Hematopoietic multipotent progenitor cell treated with erythropoietin and hydrocortisone succinate and interleukin-3 and kit ligand, for 15 days (in vitro differentiated cells): Measurements from ENCODE around the gene MYL11.
"Not testable (repeated sequence)": the region's sequence is repeated elsewhere in the genome, so short reads cannot be mapped to it uniquely, and the experiment has no call there.

Experiments
- DNase-seq: peaks from one replicate; pipeline ENCODE4 v3.0.0-alpha.2; 2015; ENCODE audit warnings: low spot score

Gene MYL11

DNA sequence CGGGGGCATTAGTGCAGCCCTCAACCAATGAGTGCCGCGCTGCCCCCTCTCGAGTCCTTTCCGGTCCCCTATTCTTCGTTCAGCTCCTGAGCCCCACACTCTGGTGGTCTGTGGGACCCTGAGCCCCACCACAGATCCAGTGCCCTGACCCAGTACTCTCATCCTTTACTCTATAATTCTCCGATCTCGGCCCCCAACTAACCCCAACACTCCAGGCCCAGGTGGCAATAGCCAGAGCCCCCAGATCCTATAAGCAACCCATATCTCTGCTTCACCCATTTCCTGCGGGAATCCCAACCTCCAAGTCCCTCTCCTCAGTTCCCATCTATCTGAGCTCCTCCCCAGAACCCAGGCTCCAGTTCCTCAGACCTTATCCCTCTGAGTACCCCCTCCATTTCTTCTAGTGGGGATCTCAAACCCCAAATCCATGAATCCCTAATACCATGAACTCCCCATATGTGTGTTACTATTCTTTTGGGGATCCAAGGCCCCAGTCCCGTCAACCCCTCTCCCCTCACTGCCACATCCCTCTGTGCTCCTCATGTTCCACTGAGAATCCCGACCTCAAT is 3.3 kb upstream of the MYL11 start:
- no peak for DNase-seq

DNA sequence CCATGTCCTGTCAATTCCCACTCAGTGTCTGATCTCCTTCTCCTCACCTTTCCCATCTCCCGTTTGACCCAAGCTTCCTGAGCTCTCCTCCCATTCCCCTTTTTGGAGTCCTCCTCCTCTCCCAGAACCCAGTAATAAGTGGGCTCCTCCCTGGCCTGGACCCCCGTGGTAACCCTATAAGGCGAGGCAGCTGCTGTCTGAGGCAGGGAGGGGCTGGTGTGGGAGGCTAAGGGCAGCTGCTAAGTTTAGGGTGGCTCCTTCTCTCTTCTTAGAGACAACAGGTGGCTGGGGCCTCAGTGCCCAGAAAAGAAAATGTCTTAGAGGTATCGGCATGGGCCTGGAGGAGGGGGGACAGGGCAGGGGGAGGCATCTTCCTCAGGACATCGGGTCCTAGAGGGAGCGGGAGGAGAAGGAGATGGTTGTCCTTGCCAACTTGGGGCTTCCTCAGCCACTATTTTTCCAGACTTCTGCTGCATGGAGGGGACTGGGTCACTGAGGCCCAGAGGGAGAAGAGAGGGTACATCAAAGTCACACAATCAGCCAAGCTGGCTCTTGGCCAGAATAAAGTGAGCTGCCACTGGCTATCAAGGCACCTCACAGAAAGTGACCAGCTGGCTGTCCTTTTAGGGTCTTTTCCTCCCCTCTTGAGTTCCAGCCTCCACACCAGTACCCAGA is 2.4 kb upstream of the MYL11 start:
- peak; percentile 38 for DNase-seq

DNA sequence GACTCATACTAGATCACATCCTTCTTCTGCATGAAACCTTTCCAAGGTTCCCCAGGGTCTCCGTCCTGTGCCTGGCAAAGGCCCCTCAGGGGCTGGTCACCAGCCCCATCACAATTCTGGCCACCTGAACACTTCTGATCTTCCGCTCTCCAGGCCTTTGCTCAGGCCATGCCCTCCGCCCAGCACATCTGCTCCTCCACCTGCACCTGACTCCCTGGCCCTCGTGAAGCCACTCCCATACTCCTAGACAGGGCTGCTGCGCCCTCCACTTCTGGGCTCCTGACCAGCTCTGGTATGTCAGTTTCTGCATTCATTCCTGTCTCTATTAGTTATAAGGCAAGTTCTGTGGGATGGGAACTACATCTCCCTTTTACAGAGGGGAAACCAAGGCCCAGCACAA is 1.9 kb upstream of the MYL11 start:
- DNase-seq, result no peak

DNA sequence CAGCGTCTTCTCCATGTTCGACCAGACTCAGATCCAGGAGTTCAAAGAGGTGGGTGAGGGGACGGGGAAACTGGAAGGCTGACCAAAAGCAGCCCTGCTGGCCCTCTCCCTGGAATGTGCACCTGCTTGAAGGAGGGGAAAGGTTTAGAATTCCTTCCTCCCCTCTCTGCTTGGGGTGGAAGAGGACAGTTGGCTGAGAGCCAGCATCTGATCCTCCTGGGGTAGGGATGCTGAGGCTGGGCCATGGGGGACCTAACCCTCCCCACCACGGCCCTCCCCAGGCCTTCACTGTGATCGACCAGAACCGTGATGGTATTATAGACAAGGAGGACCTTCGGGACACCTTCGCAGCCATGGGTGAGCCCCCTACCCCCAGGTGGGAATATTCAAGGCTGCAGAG is 1.3 kb downstream of the MYL11 start:
- DNase-seq, result no peak

DNA sequence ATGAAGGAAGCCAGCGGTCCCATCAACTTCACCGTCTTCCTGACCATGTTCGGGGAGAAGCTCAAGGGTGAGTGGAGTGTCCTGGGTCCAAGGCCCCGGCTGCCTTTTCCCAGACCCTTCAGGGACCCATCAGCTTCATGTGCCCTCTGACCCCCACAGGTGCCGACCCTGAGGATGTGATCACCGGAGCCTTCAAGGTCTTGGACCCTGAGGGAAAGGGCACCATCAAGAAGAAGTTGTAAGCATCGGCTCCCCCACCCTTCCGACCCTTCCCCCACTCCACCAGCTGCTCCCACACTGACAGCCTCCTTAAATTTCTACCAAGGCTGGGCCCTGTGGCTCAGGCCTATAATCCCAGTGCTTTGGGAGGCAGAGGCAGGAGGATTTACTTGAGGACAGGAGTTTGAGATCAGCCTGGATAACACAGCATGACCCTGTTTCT is 1.9 kb downstream of the MYL11 start:
- DNase-seq, result no peak

DNA sequence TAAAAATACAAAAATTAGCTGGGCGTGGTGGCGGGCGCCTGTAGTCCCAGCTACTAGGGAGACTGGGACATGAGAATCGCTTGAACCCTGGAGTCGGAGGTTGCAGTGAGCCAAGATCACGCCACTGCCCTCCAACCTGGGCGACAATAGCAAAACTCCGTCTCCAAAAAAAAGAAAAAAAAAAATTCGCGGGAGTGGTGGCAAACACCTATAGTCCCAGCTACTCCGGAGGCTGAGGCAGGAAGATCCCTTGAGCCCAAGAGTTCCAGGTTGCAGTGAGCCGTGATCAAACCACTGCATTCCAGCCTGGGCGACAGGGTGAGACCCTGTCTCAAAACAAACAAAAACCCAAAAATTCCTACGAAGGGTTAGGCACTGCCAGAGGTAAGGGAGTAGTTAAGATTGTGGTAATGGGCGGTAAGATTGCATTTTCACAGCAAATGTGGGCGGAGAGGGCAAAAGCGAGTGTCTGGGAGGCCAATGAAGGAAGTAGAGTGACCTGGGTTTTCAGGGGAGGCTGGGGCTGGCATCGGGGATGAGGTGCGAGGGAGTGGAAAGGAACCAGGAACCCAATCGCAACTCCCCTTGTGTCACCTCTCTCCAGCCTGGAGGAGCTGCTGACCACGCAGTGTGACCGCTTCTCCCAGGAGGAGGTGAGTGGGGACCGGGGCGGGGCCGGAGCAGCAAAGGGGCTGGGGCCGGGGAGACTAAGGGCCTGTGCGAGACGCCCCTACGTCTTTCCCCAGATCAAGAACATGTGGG is 2.6 kb downstream of the MYL11 start:
- DNase-seq, result no peak

DNA sequence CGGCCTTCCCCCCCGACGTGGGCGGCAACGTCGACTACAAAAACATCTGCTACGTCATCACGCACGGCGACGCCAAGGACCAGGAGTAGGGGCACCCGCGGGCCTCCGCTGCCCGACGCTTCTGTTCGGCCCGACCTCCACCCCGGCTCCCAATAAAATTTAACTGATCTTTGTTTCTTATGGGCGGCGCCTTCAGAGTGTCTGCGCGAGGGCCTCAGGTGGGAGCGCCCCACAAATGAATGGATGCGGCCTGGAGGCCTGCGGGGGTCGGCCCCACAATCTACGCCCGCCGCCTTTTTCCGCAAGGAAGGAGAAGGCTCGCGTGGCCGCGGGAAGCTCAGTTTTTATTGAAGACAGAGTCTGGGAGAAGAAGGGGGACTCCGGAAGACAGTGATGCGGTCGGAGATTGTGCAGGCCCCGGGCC is 3.2 kb downstream of the MYL11 start:
- peak; percentile 91 for DNase-seq

DNA sequence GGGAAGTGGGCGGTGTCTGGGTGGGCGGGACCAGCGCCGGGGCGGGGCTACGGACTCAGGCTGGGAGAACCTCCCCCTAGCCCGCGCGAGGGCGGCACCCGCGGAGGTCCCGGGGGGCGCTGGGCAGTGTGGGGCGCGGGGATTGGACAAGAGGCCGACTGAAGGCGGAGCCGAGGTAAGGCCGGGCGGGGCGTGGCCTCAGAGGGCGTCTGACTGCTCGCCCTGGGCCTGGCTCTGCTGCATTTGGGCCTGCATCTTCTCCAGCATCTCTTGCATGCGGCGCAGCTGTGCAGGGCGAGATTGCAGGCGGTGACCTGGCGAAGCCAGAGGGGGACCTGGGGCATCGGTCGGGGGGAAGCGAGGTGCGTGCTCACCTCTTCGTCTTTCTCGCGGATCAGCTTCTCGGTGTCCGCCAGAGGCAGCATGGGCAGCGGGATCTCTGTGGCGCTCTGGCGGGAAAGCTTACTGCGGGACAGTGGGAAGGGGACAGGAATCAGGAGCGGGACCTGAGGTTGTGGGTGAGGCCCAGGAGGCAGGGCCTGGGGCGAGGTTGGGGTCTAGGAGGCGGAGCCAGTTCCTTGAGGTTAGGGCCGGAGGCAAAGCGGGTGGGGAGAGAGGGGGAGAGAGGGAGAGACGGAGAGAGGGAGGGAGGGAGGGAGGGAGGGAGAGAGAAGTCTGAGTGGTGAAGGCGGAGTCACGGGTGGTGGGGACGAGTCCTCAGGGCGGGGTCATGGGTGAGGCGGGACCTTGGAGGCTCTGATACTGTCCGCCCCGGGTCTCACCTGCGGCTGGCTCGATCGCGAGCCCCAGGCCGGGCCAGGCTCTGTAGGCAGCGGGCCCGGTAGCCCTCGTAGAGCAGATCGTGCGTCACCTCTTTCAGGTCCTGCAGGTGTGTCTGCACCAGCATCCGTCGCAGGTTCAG is 3.9 kb downstream of the MYL11 start:
- peak; percentile 98 for DNase-seq

DNA sequence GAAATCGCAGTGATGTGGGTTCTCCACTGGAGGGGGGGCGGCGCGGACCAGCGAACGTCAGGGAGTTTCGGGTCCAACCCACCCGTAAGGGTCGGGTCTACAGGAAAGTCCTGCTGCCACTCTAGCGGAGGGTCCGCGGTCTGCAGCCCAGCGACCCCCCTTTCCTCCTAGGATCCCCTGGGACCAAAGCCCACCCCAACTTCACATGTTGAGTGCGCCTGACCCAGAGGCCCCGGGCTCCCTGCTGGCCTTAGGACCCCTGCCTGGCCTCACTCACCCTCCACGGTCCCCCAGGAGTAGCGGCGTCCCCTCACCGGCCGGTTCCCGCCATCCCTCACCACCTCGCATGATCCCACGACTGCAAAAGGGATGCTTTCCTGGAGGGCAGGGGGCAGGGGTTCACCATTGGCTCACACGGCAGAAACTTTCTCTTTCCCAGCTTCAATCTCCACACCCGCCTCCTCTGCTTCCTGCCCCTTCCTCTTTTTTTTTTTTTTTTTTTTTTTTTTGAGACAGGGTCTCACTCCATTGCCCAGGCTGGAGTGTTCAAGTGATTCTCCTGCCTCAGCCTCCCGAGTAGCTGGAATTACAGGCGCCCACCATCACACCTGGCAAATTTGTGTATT is 4.7 kb downstream of the MYL11 start:
- no peak for DNase-seq

DNA sequence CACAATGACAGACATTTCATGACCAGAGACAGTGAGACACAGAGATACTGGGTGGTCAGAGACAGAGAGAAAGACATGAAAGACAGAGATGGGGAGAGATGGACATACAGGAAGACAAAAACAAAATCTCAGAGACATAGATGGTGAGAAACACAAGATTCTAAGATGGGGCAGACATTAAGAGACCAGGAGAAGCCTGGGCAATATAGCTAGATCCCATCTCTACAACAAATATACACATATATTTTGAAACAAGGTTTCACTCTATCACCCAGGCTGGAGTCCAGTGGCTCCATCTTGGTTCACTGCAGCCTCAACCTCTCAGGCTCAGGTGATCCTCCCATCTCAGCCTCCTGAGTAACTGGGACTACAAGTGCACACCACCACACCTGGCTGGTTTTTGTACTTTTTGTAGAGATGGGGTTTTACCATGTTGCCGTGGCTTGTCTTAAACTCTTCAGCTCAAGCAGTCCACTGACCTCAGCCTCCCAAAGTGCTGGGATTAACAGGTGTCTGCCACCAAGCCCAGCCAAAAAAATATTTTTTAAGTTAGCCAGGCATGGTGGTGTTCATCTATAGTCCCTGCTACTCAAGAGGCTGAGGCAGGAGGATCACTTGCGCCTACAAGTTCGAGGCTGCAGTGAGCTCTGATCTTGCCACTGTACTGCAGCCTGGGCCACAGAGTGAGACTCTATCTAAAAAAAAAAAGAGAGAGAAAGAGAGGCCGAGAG is 5.6 kb downstream of the MYL11 start:
- DNase-seq, result no peak

DNA sequence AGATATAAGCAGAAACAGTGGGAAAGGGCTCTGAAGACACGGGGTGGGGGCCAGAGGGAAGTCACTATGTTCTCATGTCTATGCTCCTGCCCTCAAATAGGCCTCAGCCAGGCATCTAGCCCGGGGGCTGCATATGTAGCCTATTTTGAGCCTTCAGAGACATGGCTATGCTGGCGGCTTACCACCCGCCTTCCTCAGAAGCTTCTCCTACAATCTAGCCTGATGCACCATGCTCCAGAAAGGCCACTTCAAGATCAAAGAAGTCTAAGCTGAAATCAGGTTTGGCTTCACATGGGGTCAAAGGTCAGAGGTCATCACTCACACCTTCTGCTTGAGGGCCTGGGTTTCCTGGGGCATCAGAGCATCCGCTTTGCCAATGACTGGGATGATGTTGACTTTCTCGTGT is 6.2 kb downstream of the MYL11 start:
- no peak for DNase-seq

DNA sequence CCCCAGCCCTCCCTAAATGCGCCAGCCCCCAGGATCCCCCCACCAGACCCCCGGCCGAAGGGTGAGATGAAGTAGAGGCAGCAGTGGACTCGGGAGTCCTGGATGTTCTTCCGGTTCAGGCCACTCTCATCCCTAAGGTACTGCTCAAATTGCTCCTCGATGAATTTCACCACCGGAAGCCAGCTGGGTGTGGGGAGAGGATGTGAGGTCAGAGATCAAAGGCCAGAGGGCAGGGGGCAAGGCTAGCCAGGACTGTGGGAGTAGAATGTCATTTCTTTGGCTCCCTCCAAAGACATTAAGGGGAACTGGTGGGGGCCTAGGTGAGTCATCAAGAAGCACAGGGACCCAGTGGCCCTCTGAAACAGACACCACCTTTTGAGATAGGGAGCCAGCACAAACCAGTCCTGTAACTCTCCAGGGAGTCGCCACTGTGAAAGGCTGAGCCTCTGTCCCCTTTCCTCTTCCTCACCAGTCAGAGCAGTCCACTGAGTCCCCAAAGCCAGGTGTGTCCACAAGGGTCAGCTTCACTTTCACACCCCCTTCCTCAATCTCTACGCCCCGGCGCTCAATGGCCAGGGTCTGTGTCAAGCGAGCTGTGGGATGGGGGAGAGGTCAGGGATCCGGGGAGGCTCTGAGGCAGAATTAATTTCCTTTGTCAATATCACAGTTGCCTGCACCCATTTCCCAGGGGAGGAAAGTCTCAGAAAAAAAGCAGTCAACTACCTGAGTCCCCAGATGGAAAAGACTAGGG is 6.9 kb downstream of the MYL11 start:
- DNase-seq, result no peak

DNA sequence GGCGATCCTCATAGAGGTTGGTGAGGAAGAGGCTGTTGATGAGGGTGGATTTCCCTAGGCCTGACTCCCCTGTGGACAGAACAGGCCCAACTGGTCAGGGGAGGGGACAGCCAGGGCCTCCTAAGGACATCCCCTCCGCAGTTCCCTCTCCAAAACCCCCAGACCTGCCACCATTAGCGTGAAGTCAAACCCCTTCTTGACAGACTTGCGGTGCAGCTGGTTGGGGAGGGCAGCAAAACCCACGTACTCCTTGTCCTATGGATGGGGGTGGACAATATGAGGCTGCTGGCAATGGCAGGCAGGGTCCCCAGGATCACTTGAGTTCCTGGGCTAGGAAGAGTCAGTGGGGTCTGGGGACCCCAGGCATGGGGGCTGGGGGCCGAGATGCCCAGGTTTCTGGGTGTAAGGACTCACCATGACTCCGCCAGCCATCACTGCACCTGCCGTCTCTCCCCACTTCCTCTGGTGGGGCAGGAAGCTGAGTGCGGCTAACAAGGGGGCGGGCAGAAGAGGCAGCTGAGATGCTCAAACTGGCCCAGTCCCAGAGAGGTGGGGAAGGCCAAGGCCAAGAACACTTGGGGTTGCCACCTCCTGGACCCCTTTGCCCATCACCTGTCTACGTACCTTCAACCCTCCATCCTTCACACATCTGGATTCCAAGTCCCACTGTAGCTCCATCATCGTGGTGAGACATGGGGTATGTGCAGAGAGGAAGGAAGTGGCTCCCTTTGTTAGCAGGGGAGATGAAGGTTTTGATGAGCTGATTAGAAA is 7.7 kb downstream of the MYL11 start, which contains the start of gene SEPTIN1:
TSS of gene SEPTIN1 (minus strand) at position 451 of the 771 bp plus-strand sequence. CDS start at position 432, 19 bp downstream.
- no peak for DNase-seq

DNA sequence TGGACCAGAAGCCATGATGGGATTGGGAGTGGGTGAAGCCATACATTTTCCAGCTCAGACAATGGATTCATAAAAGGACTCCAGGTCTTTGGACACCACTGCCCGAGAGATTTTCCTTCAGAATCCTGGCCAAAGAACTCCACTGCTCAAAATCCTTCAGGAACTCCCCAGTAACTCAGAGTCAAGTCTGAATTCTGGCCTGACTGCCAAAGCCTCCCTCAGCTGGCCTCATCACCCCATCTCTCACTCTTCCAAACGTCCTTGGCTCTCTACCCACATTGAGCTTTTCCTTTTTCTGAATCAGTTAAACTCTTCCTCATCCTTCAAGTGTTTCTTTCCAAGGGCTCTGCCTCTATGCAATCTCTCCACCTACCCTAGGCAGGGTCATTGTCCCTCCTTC is 8.9 kb downstream of the MYL11 start:
- no peak for DNase-seq

DNA sequence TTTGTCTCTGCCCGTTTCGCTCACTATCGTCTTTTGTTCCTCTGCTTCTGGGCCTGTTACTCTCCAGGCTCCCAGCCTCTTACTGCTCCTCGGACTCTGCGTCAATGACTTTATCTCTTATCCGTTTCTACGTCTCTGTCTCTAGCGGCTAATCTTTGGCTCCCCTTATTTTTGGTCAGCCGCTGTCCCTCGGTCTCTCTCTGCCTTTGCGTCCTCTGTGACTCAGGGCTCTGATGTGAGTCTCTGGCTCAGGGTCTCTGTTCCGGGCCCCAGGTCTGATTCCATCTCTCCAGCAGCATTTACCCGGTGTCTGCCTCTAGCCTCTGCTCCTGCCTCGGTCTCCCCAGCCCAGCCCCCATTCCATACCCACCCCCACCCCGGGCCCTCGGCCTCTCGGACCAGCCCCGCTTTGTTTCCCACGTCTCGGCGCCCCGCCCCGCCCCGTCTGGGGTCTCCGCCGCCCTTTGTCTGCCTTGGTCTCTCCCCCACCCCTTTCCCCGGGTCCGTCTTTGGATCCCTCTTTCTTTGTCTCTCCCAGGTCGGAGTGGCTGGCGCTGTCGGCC is 20.1 kb downstream of the MYL11 start:
- DNase-seq, result no peak

DNA sequence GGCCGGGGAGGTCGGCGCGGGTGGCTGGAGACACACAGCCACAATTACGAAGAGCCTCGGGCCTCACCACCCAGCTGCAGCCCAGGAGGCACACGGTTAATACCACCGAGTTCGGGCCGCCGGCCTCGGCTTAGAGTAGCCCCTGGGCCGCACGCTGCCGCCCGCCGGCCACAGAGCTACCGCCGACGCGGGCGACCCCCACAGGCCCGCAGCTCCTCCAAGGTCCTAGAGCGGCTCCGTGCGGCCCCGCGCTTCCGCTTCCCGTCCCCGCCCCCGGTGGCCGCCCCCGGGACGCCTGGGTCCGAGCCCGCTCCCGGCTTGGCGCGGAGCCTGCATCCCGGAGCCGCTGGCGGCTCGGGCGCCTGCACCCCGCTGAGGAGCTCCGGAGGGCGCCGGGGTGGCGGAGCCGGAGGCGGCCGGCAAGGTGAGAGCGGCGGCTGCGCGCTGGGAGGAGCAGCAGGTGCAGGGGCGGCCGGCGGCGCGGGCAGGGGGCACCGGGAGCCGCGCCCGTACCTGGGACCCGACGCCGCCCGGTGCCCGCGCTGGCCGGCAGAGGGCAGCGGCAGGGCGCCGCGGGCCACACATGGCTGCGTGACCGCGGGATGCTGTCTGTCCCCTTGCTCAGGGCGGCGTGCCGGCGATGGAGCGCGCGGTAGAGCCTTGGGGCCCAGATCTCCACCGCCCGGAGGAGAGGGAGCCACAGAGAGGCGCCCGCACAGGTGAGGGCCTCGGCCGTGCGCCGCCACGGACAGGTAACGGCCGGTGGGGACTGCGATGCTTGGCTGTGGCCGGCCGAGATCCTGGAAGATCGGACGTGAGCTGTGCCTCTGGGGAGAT is 20.8 kb downstream of the MYL11 start, which contains the start of gene ZNF48:
TSS of gene ZNF48 (plus strand) at position 266 of the 837 bp plus-strand sequence. CDS start at position 641, 375 bp downstream.
- DNase-seq, result peak; percentile 56

DNA sequence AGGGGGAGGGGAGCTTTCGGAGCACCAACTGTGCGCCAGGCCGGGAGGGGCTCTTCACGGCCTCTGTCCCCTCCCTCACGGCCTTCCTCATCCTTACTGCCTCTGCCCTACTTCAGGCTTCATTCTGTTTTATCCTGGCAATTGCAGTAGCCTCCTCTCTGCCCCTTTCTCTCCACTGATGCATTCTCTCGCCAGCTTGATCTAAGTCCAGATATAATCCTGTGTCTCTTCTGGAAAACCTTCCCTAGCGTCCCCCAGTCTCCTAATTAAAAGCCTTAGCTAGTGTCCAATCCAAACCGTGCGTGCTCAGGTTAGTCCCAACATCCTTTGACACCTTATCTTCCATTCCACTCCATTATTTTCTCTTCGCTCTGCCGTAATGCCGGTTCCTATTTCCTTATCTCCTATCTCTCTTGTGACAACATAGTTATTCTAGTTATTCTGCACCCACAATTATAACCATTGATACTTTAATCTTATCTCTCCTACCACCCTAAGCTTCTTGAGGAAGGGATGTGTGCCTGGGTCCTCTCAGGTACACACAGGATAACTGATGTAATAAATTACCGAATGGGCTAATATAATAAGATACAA is 21.5 kb downstream of the MYL11 start:
- DNase-seq, result no peak

DNA sequence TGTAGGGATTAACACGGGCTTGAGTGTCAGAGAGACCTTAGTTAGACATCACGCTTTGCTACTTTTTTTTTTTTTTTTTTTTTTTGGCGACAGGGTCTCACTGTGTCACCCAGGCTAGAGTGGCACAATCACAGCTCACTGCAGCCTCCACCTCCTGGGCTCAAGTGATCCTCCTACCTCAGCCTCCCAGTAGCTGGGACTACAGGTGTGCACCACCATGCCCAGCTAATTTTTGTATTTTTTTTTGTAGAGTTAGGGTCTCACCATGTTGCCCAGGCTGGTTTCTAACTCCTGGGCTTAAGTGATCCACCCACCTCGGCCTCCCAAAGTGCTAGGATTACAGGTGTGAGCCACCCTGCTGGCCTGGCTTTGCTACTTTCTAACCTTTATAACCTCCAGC is 22.0 kb downstream of the MYL11 start:
- DNase-seq, result not testable (repeated sequence)
